Measurements from ENCODE around the gene VPS9D1.

- TF ChIP-seq, protein P1, sequence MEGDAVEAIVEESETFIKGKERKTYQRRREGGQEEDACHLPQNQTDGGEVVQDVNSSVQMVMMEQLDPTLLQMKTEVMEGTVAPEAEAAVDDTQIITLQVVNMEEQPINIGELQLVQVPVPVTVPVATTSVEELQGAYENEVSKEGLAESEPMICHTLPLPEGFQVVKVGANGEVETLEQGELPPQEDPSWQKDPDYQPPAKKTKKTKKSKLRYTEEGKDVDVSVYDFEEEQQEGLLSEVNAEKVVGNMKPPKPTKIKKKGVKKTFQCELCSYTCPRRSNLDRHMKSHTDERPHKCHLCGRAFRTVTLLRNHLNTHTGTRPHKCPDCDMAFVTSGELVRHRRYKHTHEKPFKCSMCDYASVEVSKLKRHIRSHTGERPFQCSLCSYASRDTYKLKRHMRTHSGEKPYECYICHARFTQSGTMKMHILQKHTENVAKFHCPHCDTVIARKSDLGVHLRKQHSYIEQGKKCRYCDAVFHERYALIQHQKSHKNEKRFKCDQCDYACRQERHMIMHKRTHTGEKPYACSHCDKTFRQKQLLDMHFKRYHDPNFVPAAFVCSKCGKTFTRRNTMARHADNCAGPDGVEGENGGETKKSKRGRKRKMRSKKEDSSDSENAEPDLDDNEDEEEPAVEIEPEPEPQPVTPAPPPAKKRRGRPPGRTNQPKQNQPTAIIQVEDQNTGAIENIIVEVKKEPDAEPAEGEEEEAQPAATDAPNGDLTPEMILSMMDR (IDR thresholded peaks at IDR 0.05) = no peak
- TF ChIP-seq EP300 (IDR thresholded peaks at IDR 0.05) = no peak
Observed at GRCh38 chr16:89672177-89672941, 48.3 kb downstream of the VPS9D1 start.

Measured in tibial nerve (tissue), 4 donors.